MG63 (cell line): ENCODE results near the gene WWOX. TPM values are rescaled to one million over a fixed set of nuclear protein-coding genes. Genes with fewer than 3 reads are reported as not detected.

Experiments
- DNase-seq: peaks from one replicate; pipeline ENCODE4 v3.0.0-alpha.2; 2020
- H3K27me3 ChIP-seq: fragments of 250-450 bp; sonication (Bioruptor Pico); 2 replicates; pipeline ENCODE4 v1.5.1; 2020; ENCODE audit warnings: mild to moderate bottlenecking, moderate library complexity
- H3K36me3 ChIP-seq: fragments of 250-450 bp; sonication (Bioruptor Pico); 2 replicates; pipeline ENCODE4 v1.5.1; 2020; ENCODE audit warnings: mild to moderate bottlenecking, moderate library complexity
- H3K4me3 ChIP-seq: fragments of 250-450 bp; sonication (Bioruptor Pico); 2 replicates; pipeline ENCODE4 v1.5.1; 2020; ENCODE audit warnings: mild to moderate bottlenecking, moderate library complexity
- H3K9me3 ChIP-seq: fragments of 250-450 bp; sonication (Bioruptor Pico); 2 replicates; pipeline ENCODE4 v1.5.1; 2020; ENCODE audit warnings: mild to moderate bottlenecking, moderate library complexity
- total RNA-seq: library from RNA; depleted of rRNA; stranded (reverse); fragments of >200 nt; shearing (Covaris generic); gene quantifications from 2 replicates; pipeline ENCODE4 v1.2.3, GENCODE V29; 2014; ENCODE audit warnings: low replicate concordance

WWOX gene
- total RNA-seq, 1 experiment from 2014 or later: 11.4 TPM

- Histone ChIP-seq H3K4me3 (no peak overlapping the region), H3K36me3 (no peaks in the 10 kb centered on the region), H3K27me3 (no peaks in the 10 kb centered on the region), H3K9me3 (no peaks in the 10 kb centered on the region)
- DNase-seq: no peak
These were observed 157.4 kb downstream of the WWOX start for GRCh38 chr16:78256686-78257375.

GRCh38 chr16:78257376-78257728 lies 157.9 kb downstream of the WWOX start:
- no peak overlapping the region for H3K4me3 ChIP-seq
- no peaks in the 10 kb centered on the region for H3K36me3 ChIP-seq
- no peak for DNase-seq
- H3K27me3 ChIP-seq: no peaks in the 10 kb centered on the region
- no peaks in the 10 kb centered on the region for H3K9me3 ChIP-seq

GRCh38 chr16:78258375-78259065 lies 159.1 kb downstream of the WWOX start:
- Histone ChIP-seq H3K9me3 (no peaks in the 10 kb centered on the region), H3K27me3 (no peaks in the 10 kb centered on the region), H3K4me3 (no peak overlapping the region), H3K36me3 (no peaks in the 10 kb centered on the region)
- DNase-seq: no peak

- no peaks in the 10 kb centered on the region for H3K9me3 ChIP-seq
- no peak for DNase-seq
These were observed 160.4 kb downstream of the WWOX start for GRCh38 chr16:78259873-78260272.

GRCh38 chr16:78264642-78265041 lies 165.2 kb downstream of the WWOX start:
- Histone ChIP-seq H3K9me3 (no peaks in the 10 kb centered on the region), H3K4me3 (no peak overlapping the region), H3K27me3 (no peaks in the 10 kb centered on the region), H3K36me3 (no peaks in the 10 kb centered on the region)
- DNase-seq: no peak

More at GRCh38 chr16:78259873-78260272, 160.4 kb downstream of the WWOX start:
- H3K4me3 ChIP-seq: no peak overlapping the region
- no peaks in the 10 kb centered on the region for H3K27me3 ChIP-seq
- no peaks in the 10 kb centered on the region for H3K36me3 ChIP-seq

- Histone ChIP-seq H3K9me3 (no peaks in the 10 kb centered on the region), H3K4me3 (no peak overlapping the region), H3K27me3 (no peaks in the 10 kb centered on the region), H3K36me3 (no peaks in the 10 kb centered on the region)
- no peak for DNase-seq
These were observed 169.8 kb downstream of the WWOX start for GRCh38 chr16:78269256-78269655.

- Histone ChIP-seq H3K4me3 (no peak overlapping the region), H3K9me3 (no peaks in the 10 kb centered on the region), H3K27me3 (no peaks in the 10 kb centered on the region), H3K36me3 (no peaks in the 10 kb centered on the region)
- DNase-seq: no peak
These were observed 172.5 kb downstream of the WWOX start for GRCh38 chr16:78271981-78272380.

- Histone ChIP-seq H3K4me3 (no peak overlapping the region), H3K36me3 (no peaks in the 10 kb centered on the region), H3K27me3 (no peaks in the 10 kb centered on the region), H3K9me3 (no peaks in the 10 kb centered on the region)
- DNase-seq: no peak
These were observed 175.3 kb downstream of the WWOX start for GRCh38 chr16:78274771-78275170.

GRCh38 chr16:78275420-78275819 lies 176.0 kb downstream of the WWOX start:
- no peaks in the 10 kb centered on the region for H3K9me3 ChIP-seq
- H3K36me3 ChIP-seq: no peaks in the 10 kb centered on the region
- no peak for DNase-seq
- no peaks in the 10 kb centered on the region for H3K27me3 ChIP-seq
- H3K4me3 ChIP-seq: no peak overlapping the region

- Histone ChIP-seq H3K36me3 (no peaks in the 10 kb centered on the region), H3K9me3 (no peaks in the 10 kb centered on the region), H3K27me3 (no peaks in the 10 kb centered on the region), H3K4me3 (no peak overlapping the region)
- DNase-seq: no peak
These were observed 178.0 kb downstream of the WWOX start for GRCh38 chr16:78277321-78278055.

GRCh38 chr16:78278056-78278450 lies 178.6 kb downstream of the WWOX start:
- DNase-seq: no peak
- no peak overlapping the region for H3K4me3 ChIP-seq
- no peaks in the 10 kb centered on the region for H3K9me3 ChIP-seq
- no peaks in the 10 kb centered on the region for H3K36me3 ChIP-seq
- no peaks in the 10 kb centered on the region for H3K27me3 ChIP-seq

GRCh38 chr16:78281115-78281514 lies 181.7 kb downstream of the WWOX start:
- Histone ChIP-seq H3K4me3 (no peak overlapping the region), H3K9me3 (no peaks in the 10 kb centered on the region), H3K27me3 (no peaks in the 10 kb centered on the region), H3K36me3 (no peaks in the 10 kb centered on the region)
- DNase-seq: no peak

- Histone ChIP-seq H3K4me3 (no peak overlapping the region), H3K36me3 (no peaks in the 10 kb centered on the region), H3K27me3 (no peaks in the 10 kb centered on the region), H3K9me3 (no peaks in the 10 kb centered on the region)
- DNase-seq: no peak
These were observed 184.2 kb downstream of the WWOX start for GRCh38 chr16:78283548-78284251.

- Histone ChIP-seq H3K4me3 (no peak overlapping the region), H3K36me3 (no peaks in the 10 kb centered on the region), H3K9me3 (no peaks in the 10 kb centered on the region), H3K27me3 (no peaks in the 10 kb centered on the region)
- no peak for DNase-seq
These were observed 184.9 kb downstream of the WWOX start for GRCh38 chr16:78284326-78284725.

- H3K36me3 ChIP-seq: no peaks in the 10 kb centered on the region
- no peaks in the 10 kb centered on the region for H3K9me3 ChIP-seq
- H3K4me3 ChIP-seq: no peak overlapping the region
- H3K27me3 ChIP-seq: no peaks in the 10 kb centered on the region
- no peak for DNase-seq
These were observed 185.5 kb downstream of the WWOX start for GRCh38 chr16:78284957-78285434.

- Histone ChIP-seq H3K36me3 (no peaks in the 10 kb centered on the region), H3K4me3 (no peak overlapping the region), H3K27me3 (no peaks in the 10 kb centered on the region), H3K9me3 (no peaks in the 10 kb centered on the region)
- no peak for DNase-seq
These were observed 186.0 kb downstream of the WWOX start for GRCh38 chr16:78285437-78285922.

- no peaks in the 10 kb centered on the region for H3K36me3 ChIP-seq
- DNase-seq: no peak
- H3K9me3 ChIP-seq: no peaks in the 10 kb centered on the region
- no peak overlapping the region for H3K4me3 ChIP-seq
- H3K27me3 ChIP-seq: no peaks in the 10 kb centered on the region
These were observed 186.6 kb downstream of the WWOX start for GRCh38 chr16:78286065-78286464.
